ENCODE measurements around the gene RMDN2.

RMDN2 gene, protein sequence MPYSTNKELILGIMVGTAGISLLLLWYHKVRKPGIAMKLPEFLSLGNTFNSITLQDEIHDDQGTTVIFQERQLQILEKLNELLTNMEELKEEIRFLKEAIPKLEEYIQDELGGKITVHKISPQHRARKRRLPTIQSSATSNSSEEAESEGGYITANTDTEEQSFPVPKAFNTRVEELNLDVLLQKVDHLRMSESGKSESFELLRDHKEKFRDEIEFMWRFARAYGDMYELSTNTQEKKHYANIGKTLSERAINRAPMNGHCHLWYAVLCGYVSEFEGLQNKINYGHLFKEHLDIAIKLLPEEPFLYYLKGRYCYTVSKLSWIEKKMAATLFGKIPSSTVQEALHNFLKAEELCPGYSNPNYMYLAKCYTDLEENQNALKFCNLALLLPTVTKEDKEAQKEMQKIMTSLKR

DNA sequence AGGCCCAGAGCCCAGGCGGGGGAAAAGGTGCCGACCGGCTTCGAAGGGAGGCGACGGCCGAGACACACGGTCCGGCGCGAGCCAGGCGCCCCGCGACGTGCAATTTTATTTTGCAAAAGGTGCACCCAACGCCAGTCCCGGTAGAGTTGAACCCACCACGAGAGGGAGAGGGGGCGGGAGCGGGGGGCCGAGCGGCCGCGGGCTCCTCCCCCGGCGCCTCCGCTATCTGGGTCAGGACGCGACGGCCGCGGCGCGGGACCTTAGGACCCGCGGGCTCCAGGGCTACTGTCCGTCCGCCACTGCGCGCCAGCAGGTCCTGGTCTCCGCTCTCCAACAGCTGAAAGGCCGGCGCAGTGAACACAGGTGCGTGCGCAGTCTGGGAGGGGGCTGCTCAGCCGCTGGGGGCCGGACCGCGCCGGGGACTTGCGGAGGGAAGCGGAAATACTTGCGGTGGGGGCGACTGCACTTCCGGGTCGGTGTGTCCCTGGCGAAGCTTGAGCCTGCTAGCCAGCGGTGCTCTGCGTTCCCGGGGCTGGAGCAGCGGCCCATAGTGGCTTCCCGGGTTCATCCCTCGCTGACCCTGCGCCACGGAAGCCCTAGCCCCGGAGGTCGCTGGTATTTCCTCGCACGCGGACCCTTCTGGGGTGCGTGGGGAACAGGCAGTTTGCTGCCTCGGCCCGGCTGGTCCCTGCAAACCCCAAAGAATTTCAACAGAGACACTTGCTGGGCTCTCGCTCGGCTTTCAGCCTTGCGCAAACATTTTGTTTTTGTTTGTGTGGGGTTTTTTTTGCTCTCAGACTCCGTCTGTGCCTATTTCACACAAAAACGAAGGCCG lies at the start of gene RMDN2:
TSS of gene RMDN2 (plus strand) at position 225 of the 835 bp plus-strand sequence. CDS start 3,991 bp downstream, outside the sequence.
- peak; percentile 79 for DNase-seq

DNA sequence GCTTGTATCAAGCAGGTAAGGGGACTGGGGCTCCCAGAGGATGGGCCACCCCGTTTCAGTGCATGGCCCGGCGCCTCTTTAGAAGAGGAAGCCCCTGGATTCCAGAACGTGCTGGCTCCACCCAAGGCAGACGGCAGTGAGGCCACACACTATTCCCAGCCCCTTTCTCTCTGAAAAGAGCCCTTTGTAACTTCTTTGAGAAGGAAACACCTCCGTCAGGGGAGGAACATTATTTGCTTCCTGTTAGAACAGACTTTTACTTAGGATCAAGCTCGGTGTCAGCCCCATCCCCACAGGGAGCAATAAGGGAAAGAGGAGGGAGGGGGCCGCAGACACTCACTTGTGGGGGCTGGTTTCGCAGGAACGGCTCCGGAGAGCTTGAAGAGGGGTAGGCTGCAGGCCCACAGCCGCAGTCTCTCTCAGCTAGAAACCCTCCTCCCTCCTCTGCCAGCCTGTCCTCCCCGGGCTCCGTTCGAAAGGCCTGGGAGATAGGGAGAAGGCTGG lies 49.6 kb upstream of the RMDN2 start:
- DNase-seq: no peak

DNA sequence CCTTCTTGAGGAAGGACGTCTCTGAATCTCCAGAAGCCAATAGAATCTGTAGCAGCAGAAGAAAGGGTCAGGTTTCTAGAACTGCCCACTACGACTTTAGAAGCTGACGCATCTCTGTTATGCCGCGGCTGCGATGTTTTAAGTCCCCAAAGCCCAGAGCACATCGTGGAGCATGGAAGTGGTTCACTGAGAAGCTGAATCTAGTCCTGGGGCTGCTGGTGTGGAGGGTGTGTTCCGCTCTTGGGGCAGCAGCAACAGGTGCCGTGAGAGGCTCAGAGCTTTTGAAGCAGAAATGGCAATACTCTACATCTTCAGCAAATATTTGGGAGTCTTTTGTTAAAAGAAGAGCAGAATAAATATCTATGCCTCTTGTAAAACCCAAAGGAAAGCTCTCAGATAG lies 48.9 kb upstream of the RMDN2 start:
- no peak for DNase-seq

DNA sequence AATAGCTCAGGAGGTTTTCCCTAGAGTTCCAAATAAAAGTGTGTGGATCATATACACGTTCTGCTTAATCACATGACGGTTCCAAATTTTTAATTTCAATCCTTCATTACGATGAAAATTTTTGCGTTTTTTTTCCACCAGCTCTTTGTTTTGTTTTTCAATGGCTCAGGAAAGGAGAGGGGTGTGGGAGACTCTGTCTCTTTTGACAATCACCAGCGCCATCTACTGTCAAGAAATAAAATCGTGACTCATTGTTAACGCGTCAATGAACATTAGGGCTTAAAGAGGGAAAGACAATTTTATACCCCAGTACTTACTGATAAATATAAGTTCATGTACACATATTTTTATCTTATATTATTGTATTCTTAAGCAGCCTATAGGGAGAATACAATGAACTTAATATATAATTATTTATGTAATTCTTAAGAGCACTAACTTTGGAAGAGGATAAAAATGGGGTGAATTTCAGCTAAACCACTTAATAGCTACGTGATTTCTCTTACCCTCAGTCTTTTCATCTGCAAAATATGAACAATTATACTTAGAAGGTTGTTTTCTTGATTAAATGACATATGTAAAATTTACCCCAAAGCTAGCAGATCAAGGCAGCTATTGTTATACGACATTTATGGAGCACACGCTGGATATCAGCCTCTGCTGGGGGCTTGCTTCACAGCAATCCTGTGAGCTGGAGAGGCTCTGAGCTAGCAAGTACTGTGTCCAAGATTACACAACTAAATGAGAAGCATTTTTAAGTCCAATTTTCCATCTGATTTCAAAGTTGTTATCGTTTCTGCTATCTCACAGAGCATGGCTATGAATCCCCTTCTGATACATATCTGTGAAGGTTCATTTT lies 47.4 kb upstream of the RMDN2 start:
- DNase-seq: peak; percentile 69

DNA sequence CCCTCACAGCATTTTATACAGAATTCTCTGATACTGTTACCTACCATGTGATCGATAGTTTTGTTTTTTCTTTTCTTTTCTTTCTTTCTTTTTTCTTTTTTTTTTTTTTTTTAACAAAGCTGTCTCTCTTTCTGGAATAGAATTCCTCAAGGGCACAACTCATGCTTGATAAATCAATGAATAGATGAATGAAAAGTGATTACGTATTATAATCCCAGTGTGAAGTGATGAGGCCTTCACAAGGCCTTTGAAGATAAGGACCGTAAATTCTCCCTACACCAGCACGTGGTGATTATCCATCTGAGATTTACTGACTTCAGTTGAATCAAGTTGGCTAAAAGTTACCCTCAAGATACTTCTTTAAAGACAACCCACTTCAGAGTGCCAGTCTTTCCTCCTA lies 46.6 kb upstream of the RMDN2 start:
- DNase-seq: no peak

DNA sequence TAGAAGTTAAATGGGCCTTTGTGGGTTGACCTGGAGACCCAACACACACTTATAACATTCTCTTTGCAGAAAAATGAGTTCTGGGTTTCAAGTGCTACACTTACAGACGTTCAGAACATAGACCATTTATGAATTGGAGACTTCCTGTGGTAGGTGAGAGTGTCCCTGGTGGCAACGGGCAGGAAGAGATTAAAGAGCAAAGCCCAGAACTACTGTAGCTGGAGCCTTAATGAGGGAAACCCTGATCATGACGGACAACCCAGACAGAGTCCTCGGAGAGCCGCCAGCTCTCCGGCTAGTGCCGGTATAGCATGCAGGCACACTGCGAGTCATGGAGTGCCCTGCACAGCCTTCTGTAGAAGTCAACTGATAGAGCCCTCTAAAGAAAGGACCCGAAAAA lies 44.5 kb upstream of the RMDN2 start:
- no peak for DNase-seq

DNA sequence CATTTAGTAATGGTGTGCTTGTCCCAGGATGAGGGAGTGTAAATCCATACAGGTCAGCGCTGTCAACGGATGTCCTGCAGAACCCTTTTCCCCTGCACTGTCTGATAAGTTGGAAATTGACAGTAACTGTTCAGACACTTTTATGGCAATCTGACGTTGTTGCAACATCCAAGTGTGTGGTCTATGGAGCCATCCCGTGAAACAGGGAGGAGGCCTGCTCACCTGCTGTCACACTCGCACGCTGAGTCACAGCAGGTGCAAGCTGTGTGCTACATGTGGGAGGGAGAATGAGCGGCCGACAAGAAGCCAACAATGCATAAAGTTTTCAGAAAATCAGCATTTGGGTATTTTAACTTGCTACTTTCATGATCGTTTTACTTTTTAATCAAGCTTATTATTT lies 43.7 kb upstream of the RMDN2 start:
- DNase-seq: no peak

DNA sequence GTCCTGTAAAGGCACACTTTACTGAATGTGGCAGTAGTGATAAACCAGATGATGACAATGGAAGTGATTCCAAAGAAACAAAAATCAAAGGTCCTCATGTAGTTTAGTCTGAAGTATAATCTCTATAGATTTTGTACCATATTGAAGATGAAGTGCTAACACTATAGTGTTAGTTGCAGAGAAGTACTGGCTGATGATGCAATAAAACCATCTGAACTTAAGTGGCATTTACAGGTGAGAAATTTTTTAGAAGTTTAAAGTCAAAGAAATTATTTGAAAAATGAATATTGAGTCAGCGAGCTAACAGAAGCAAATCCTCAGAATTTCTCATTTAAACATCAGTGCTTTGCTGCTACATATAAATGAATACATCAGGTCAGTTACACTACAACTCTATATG lies 43.1 kb upstream of the RMDN2 start:
- DNase-seq: no peak

DNA sequence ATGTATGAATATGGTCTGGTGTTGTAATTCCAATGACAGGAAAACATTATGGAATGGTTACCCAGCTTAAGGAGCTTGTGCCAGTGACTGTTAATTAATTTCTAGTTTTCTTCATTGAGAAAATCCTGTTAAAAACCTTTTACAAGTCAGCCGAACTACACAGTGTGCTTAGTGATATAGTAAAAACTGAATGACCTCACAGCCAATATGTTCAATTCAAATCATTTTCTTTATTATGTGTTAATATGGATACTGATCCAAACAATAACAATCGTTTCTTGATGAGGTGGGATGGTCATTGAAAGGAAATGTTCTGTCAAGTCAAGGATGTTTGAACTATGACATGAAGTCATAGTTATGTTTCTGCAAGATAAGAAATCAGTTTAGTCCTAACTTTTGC lies 41.6 kb upstream of the RMDN2 start:
- no peak for DNase-seq

DNA sequence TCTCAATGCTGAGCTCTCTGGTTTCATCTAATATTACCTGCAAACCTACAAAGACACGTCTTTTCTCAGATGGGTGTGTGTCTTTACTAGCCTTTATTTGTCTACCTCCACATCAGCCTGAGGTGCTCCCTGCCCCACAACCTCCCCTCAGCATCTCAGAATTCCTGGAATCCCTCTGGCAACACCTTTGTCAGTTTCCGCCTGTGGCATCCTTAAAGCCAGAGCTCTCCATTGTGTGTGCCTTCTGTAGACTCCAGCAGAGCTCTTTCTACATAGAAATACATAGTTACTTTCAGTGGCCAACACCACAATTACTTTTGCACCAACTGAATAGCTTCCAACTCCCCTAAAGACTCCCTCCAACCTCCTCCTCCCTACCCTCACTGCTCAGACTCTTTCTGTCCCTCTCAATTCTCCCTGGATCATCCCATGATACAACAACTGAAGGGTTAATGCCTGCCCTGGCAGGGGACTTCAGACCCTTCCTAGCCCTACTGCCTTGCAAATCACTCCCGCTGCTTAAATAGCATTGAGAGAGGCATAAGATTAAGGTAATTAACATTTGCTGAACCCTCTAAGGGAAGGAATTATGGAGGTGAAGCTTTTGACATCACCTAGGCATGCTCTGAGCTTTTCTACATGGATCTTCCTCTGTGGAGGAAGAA lies 39.6 kb upstream of the RMDN2 start:
- DNase-seq: no peak

DNA sequence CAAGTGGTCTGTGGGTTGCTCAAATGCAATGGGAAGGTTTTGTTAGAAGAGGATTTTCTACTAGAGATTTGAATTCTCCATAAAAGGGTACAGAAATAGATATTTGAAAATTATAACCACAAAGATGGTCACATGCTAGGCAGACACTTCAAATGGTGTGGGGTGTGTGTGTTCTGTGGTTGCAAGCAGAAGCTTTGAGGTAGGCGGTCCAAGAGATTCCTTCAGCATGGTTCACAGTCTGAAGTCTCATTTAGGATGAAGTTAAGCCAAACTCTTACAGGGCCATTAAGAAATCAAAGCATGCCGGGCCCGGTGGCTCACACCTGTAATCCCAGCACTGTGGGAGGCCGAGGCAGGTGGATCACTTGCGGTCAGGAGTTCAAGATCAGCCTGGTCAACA lies 38.3 kb upstream of the RMDN2 start:
- no peak for DNase-seq

DNA sequence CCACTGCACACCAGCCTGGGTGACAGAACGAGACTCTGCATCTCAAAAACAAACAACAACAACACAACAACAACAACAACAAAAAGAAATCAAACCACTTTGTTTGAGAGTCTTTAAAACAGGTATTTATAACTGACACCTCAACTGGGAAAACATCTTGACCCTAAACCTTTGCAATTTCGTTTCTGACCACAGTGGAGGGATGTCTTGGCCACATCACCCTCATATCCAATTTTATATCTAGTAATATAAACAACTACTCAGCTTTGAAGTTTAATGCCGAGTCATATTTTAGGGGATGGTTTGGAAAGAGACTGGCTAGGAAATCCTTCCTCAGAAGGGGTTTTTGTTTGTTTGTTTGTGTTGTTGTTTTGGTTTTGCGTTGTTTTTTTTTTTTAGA lies 37.8 kb upstream of the RMDN2 start:
- DNase-seq: no peak

DNA sequence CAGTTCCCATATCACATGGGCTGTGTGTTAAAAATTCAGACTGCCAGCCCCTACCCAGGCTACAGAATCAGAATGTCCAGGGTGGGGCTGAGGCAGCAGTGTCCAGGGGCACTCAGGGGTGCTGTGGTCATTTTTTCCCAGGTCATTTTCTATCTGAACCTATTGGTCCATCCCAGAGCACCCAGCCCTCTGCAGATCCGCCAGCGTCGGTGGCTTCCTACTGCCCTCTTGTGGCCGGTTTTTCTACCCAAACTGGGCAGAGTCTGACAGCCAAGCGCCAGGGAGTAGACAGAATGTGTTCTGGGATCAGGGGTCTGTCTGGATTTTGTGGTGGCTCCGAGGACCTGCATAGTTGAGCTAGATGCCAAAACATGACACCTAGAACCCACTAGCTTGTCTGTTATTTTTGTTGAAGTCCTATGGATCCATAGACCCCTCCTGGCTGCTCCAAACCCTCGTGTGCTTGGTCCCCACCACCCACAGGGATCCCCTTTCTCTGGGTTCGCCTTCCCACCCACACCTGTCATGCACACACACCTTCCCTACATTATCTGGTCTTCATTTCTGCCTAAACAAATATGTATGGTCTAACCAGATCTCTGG lies 34.1 kb upstream of the RMDN2 start:
- DNase-seq: peak; percentile 66

DNA sequence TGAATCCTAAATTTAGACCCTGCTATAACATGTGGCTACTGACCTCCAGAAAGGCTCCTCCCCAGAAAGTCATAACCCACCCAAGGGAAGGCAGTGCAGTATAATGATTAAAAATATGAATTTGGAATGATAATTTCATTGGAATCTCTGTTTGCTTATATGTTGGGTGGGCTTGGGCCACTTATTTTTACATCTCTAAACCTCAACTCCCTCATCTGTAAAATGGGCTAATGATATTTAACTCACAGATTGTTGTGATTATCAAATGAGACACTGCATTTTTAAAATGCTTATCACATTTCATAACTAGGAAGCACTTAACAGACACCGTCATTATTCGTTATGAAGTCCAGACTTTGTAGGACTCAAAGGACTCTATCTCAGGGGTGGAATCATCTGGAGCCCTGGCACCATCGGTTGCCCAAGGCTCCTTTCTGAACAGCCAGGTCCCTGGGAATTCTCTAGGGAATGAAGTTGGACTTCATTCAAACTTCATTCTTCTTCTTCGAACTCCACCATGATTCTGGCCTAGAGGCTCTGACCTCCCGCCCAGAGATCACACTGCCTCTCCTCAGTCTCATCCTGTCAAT lies 33.1 kb upstream of the RMDN2 start:
- no peak for DNase-seq

DNA sequence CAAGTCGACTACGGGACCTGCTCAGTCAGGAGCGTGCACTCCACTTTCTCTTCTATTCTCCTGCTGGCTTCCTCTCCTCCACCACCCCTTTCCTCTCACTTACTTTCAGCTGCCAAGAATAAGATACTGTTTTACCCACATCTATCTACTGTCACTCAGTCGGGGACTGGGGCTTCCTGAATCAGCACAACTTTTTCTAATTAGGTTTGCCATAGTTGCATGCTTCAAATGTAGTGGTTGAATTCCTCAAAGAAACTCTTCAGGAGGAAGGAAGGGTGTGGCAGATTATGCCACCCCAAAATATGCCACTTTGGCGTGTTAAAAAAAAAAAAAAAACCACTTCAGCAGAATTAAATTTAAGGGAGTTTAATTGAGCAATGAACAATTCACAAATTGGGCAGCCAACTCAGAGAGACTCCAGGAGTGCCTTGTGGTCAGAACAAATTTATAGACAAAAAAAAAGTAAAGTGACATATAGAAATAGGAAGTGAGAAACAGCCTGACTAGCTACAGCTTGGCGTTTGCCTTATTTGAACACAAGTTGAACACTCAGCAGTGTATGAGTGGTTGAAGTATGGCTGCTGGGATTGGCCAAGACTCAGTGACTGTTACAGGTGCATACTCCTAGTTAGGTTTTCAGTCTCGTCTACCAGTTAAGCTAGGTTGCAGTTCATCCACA lies 32.5 kb upstream of the RMDN2 start:
- DNase-seq: peak; percentile 24

DNA sequence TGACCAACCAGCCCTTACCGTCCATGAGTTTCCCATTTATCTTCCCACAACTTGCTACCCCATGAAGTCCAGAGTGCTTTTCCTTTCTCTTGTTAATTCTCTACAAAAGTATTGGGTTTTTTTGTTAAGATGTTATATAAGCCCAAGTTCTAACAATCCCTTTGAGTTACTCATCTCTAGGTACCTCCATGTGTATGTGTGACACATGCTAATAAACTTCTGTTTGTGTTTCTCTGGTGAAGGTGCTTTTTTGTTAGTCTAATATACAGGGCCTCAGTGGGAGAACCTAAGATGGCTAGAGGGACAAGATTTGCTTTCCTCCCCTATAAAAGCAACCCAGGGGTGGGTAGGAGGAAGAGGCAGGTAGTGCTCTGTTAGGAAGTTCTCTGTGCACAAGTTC lies 31.8 kb upstream of the RMDN2 start:
- DNase-seq: no peak

DNA sequence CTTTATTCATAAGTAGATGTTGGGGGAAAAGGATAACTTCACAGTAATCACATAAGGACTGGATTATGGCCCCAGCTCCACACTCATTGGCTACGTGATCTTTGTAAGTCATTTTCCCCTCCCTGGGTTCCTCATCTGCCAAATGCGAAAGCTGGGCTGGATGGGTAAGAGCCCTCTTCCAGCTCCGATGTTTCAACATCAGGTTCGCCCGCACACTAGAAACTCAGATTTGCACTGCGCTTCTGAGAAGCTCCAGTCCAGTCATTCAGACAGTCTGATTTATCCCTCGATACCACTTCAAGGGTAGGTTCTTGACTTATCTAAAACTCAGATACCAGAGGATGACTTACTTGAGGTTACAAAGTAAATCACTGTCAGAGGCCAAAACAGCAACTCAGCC lies 31.0 kb upstream of the RMDN2 start:
- DNase-seq: no peak

DNA sequence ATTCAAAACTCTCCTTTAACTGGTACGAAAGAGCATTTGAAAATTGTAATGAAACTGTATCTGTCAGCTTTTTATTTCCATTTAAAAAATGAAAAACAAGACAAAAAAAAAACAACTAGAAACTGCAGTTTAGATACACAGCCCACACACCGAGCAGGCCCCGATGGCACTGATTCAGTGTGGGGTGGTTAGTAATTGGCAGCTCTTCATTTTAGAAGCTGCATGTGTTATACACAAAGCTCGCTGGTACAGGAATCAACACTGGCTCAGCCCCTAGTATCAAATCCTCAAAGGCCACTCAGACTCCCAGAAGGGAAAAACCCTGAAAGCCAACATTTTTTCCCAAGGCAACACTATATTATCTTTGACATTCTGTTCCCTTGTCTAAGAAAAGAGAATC lies 30.5 kb upstream of the RMDN2 start:
- DNase-seq: no peak

DNA sequence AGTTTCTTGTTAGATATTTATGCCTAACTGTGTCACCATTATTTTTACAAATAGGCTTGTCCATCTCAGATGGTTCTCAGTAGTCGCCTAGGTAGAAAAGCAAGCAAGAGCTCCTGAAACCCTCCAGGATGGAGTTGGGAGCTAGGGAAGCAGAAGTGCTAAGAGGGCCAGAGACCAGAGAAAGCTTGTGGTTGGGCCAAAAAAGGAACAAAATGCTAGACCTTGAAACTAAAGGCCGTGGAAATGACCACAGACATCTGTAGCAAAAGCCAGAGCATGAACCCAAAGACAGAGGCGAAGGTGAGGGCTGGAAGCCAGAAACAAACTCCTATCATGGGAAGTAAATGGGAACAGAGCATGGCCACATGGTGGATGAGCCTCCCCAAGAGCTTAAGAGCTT lies 29.9 kb upstream of the RMDN2 start:
- no peak for DNase-seq

DNA sequence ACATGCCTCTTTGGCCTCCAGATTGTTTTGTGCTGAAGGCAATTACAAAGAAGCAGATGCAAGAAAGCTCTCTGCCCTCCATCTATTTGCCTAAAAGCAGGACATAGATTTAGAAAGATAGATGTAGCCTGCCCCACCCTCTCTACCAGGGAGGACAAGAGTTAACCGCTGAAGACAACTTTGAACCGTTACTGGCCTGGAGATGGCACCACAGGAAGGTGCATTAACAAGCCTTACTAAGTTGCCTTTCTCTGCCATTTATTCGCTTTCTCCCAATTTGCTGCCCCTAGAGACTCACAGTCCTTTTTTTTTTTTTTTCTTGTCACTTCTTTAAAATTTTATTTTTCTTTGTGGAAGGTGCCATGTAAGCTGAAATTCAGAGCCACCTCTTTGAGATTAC lies 28.8 kb upstream of the RMDN2 start:
- DNase-seq: no peak

DNA sequence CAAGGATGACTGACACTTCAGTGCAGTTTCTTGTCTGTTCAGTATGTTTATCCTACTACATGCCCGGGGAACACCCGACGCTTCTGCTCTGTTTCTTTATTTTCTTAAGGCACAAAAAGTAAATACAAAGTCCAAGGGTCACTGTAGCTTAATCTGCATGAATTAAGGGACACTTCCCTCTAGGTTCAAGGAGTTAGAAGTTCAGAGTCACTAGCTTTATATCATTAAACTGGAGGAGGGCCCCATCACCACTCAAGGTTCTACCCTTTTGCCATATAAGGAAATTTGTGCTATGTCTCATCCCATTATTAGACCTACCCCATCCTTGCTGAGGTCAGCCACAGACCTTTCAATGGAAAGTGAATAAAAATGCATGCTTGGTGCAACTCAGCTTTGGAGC lies 27.6 kb upstream of the RMDN2 start:
- no peak for DNase-seq
